ENCODE measurements around the gene ZIC5. TPM values are rescaled to one million over a fixed set of nuclear protein-coding genes. Genes with fewer than 3 reads are reported as not detected.

ZIC5 gene
- total RNA-seq, 4 donors from 2014 or later: not detected

DNA sequence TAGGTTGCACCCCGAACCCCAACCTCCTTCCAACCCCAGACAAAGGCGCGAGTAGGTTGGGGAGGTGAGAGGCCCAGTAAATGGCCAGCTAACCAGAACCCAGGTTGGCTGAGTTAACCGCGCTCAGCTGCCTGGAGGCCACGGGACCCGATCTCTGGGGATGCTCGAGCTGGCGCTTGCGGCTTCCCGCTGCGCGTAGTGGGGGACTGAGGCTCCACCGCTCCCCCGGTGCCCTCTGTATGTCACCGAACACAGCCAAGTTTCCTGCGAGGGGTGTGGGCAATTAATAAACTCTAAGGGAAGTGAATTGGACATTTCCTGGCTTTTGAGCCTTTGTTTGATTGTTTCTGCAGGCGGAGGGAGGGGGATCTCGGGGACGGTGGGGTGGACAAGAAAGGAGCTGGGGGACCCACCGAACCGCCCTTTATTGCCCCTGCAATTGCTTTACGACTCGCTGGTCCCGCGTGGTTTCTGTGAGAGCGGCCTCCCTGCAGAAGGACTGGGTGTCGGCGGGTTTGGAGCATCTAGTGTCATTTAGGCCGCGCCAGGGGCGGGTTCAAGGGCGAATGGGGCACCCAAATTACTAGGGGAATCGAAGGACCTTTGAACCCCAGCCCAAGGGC is 3.5 kb upstream of the ZIC5 start:
- peaks cover 0 to 38% (median 20%) of the 10 kb centered on the region in 3 donors for H3K4me1 ChIP-seq
- TF ChIP-seq, protein P1, sequence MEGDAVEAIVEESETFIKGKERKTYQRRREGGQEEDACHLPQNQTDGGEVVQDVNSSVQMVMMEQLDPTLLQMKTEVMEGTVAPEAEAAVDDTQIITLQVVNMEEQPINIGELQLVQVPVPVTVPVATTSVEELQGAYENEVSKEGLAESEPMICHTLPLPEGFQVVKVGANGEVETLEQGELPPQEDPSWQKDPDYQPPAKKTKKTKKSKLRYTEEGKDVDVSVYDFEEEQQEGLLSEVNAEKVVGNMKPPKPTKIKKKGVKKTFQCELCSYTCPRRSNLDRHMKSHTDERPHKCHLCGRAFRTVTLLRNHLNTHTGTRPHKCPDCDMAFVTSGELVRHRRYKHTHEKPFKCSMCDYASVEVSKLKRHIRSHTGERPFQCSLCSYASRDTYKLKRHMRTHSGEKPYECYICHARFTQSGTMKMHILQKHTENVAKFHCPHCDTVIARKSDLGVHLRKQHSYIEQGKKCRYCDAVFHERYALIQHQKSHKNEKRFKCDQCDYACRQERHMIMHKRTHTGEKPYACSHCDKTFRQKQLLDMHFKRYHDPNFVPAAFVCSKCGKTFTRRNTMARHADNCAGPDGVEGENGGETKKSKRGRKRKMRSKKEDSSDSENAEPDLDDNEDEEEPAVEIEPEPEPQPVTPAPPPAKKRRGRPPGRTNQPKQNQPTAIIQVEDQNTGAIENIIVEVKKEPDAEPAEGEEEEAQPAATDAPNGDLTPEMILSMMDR (IDR thresholded peaks at IDR 0.05): no peak
- TF ChIP-seq POLR2AphosphoS5 (IDR thresholded peaks at IDR 0.05) (no peak), EP300 (IDR thresholded peaks at IDR 0.05) (no peak), POLR2A (IDR thresholded peaks at IDR 0.05) (no peak)
- H3K9me3 ChIP-seq: peaks cover 0 to 3% (median 0%) of the 10 kb centered on the region in 3 donors
- no peaks in the 10 kb centered on the region for H3K36me3 ChIP-seq
- H3K27me3 ChIP-seq: peaks cover 100% of the 10 kb centered on the region
- no peak overlapping the region for H3K4me3 ChIP-seq
- WGBS, 2 donors (ENCODE audit: low coverage in 1 of 2): 0% methylated on average over 1 to 10 of the region's 34 CpGs
- H3K27ac ChIP-seq: no peak overlapping the region
- no peak for ATAC-seq

DNA sequence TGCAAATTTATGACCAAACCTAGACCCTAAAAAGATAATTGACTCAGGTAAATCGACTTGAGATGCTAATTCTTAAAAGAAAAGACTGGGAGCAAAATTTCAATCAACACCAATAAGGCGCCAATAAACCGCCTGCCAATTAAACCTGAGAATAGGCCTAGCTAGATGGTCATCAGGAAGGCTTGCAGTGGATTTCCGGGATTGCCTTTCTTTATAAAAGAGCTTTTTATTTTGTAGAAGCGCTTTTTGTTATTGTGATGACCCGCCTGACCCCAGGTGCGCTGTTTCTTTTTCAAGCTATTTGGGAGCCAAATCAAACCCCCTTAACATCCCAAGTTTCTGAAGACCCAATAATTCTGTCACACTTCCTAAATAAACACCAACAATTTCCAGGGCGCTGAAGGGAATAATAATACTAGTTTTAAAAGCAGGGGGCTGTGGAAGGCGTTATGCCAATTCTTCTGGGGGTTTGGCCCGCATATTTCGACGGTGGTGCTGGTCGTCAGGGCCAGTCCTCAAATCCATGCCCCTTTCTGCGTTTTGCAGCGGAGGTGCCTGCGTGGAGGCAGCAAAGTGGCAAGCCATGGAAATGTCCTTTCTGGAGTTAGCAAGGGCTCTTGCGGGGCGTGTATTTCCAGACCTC is 2.9 kb upstream of the ZIC5 start:
- no peak for ATAC-seq
- peaks cover 100% of the 10 kb centered on the region for H3K27me3 ChIP-seq
- WGBS, 2 donors (ENCODE audit: low coverage in 1 of 2): 13 to 15% methylated on average over 10 to 11 of the region's 18 CpGs
- no peaks in the 10 kb centered on the region for H3K36me3 ChIP-seq
- H3K4me1 ChIP-seq: peaks cover 0 to 38% (median 20%) of the 10 kb centered on the region in 3 donors
- no peak overlapping the region for H3K27ac ChIP-seq
- H3K9me3 ChIP-seq: peaks cover 0 to 3% (median 0%) of the 10 kb centered on the region in 3 donors
- H3K4me3 ChIP-seq: no peak overlapping the region
- TF ChIP-seq POLR2A (IDR thresholded peaks at IDR 0.05): no peak
- no peak for TF ChIP-seq EP300 (IDR thresholded peaks at IDR 0.05)
- TF ChIP-seq POLR2AphosphoS5 (IDR thresholded peaks at IDR 0.05): no peak
- TF ChIP-seq, protein P1 (IDR thresholded peaks at IDR 0.05): no peak

DNA sequence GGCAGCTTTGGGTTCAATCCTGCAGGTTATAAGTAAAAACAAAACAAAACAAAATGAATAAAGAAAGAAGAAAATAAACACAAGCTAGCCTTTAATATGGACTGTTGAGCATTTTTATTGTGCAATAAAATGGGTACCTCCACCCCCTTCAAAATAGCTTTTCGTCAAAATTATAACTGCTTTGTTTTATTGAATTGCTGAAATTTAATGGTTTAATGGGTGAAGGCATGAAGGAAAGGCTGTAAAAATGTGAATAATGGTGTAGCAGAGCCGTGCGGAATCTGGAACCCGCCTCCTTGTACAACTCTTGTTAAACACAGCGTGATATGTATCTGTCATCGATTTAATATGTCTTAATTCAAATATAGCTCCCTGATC is 2.2 kb upstream of the ZIC5 start:
- peaks cover 0 to 38% (median 22%) of the 10 kb centered on the region in 3 donors for H3K4me1 ChIP-seq
- H3K27me3 ChIP-seq: peaks cover 100% of the 10 kb centered on the region
- no peaks in the 10 kb centered on the region for H3K36me3 ChIP-seq
- 15 to 18% methylated on average over 6 of the region's 6 CpGs for WGBS, 2 donors (ENCODE audit: low coverage in 1 of 2)
- TF ChIP-seq EP300 (IDR thresholded peaks at IDR 0.05): no peak
- no peak for ATAC-seq
- H3K9me3 ChIP-seq: peaks cover 0 to 3% (median 0%) of the 10 kb centered on the region in 3 donors
- no peak overlapping the region for H3K27ac ChIP-seq
- H3K4me3 ChIP-seq: no peak overlapping the region

DNA sequence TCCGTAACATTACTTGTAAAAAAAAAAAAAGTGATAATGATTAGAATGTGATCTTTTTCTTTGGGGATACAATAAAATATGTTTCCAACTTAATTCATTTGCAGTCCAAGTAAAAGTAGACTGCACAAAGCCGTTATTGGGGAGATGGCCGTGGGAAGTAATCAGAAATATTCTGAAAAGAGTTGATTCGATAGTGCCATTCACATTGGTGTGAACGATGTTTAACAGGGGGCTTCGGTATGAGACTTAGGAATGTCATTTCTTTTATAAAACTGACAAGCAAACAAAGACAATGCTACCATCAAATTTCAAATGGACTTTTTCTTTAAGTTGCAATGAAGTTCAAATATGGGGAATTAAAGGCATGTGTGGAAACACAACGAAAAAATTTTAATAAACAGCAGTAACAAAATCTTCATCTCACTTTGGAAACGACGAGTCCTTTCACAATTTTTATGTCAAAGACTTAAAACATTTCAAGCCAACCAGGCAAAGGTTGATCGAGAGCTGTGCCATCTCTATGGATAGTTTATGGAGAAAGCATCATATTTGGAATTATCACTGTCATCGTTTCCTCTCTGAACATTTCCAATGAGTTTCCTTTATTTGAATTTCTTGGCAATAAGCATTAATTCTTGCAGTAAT is 1.7 kb upstream of the ZIC5 start:
- ATAC-seq: no peak
- no peaks in the 10 kb centered on the region for H3K36me3 ChIP-seq
- H3K27ac ChIP-seq: no peak overlapping the region
- WGBS, 2 donors (ENCODE audit: low coverage in 1 of 2): 5 to 21% methylated on average over 10 to 11 of the region's 11 CpGs
- peaks cover 0 to 3% (median 0%) of the 10 kb centered on the region in 3 donors for H3K9me3 ChIP-seq
- H3K27me3 ChIP-seq: peaks cover 100% of the 10 kb centered on the region
- TF ChIP-seq EP300 (IDR thresholded peaks at IDR 0.05) (no peak), POLR2A (IDR thresholded peaks at IDR 0.05) (no peak), POLR2AphosphoS5 (IDR thresholded peaks at IDR 0.05) (no peak)
- TF ChIP-seq, protein P1 (IDR thresholded peaks at IDR 0.05): no peak
- H3K4me1 ChIP-seq: peaks cover 0 to 38% (median 27%) of the 10 kb centered on the region in 3 donors
- H3K4me3 ChIP-seq: no peak overlapping the region

DNA sequence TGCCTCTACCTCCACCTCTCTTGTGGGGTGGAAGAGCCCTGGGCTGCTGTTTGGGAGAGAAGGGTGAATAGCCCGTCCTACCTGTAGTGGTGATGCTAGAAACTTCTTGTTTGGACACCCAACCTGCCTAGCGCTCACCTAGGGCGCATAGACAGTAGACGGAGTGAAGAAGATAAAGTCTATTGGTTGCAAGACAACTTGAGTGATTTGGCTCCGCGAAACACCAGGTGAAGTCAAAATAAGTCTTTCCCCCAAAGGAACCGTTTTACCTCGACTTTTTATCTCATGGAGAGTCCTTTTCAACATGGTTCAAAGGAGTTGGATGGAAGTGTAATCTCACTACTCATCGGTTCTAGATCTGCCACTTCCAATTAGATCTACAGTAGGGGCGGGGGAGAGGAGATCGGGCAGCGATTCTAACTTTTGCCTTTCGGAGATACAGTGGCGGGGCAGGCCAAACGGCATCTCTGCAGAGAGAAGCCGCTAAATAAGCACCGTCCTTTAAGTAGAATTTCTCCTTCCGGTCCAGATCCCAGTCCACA is 694 bp upstream of the ZIC5 start:
- Histone ChIP-seq H3K4me1 (peaks cover 0 to 44% (median 32%) of the 10 kb centered on the region in 3 donors), H3K9me3 (peaks cover 0 to 3% (median 0%) of the 10 kb centered on the region in 3 donors), H3K4me3 (no peak overlapping the region), H3K27me3 (peaks cover 100% of the 10 kb centered on the region), H3K27ac (no peak overlapping the region), H3K36me3 (no peaks in the 10 kb centered on the region)
- WGBS, 2 donors (ENCODE audit: low coverage in 1 of 2): 6 to 11% methylated on average over 14 to 16 of the region's 18 CpGs
- no peak for TF ChIP-seq POLR2A (IDR thresholded peaks at IDR 0.05)
- no peak for TF ChIP-seq POLR2AphosphoS5 (IDR thresholded peaks at IDR 0.05)
- TF ChIP-seq, protein P1 (IDR thresholded peaks at IDR 0.05): no peak
- no peak for TF ChIP-seq EP300 (IDR thresholded peaks at IDR 0.05)
- ATAC-seq: no peak
